Kidney epithelial cell (primary cell): Measurements from ENCODE around the gene CCDC112. TPM values are rescaled to one million over a fixed set of nuclear protein-coding genes. Genes with fewer than 3 reads are reported as not detected.
"Not testable (repeated sequence)": the region's sequence is repeated elsewhere in the genome, so short reads cannot be mapped to it uniquely, and the experiment has no call there.

Source experiments
- DNase-seq: peaks from one replicate; pipeline ENCODE4 v3.0.0-alpha.2; 2010; ENCODE audit warnings: low read depth
- H3K27me3 ChIP-seq: 2 replicates; pipeline ENCODE4 v1.6.0; 2011; ENCODE audit warnings: low read length; ENCODE audit not compliant: control insufficient read depth, insufficient read depth
- H3K36me3 ChIP-seq: 2 replicates; pipeline ENCODE4 v1.5.1; 2011; ENCODE audit warnings: low read length; ENCODE audit not compliant: control insufficient read depth, insufficient read depth
- H3K4me3 ChIP-seq: 2 replicates; pipeline ENCODE4 v1.5.1; 2011; ENCODE audit warnings: low read depth, mild to moderate bottlenecking, control low read depth, low read length
- CTCF ChIP-seq: IDR thresholded peaks from 2 replicates; pipeline ENCODE4 v1.5.1; 2011; ENCODE audit warnings: mild to moderate bottlenecking, moderate library complexity, low read length, control low read depth, inconsistent platforms; ENCODE audit not compliant: insufficient read depth, poor library complexity, severe bottlenecking
- total RNA-seq: library from RNA; depleted of rRNA; stranded (reverse); fragments of >200 nt; gene quantifications from 2 replicates; pipeline ENCODE4 v1.2.3, GENCODE V29; 2015

The CCDC112 gene
- total RNA-seq, 1 donor from 2014 or later = 22.2 TPM

- no peak for DNase-seq
- no peak for TF ChIP-seq CTCF
- H3K36me3 ChIP-seq = no peaks in the 10 kb centered on the region
- no peak overlapping the region for H3K4me3 ChIP-seq
- no peaks in the 10 kb centered on the region for H3K27me3 ChIP-seq
Measured at GRCh38 chr5:115330830-115331229, 34.4 kb upstream of the CCDC112 start.

- TF ChIP-seq CTCF = no peak
- no peak for DNase-seq
- Histone ChIP-seq H3K36me3 (no peaks in the 10 kb centered on the region), H3K4me3 (no peak overlapping the region), H3K27me3 (no peaks in the 10 kb centered on the region)
Measured at GRCh38 chr5:115329475-115329874, 33.0 kb upstream of the CCDC112 start.

GRCh38 chr5:115328617-115329274 is 32.3 kb upstream of the CCDC112 start:
- not testable (repeated sequence) for DNase-seq, H3K27me3 ChIP-seq, H3K4me3 ChIP-seq, H3K36me3 ChIP-seq

GRCh38 chr5:115325296-115325959 is 29.0 kb upstream of the CCDC112 start:
- Histone ChIP-seq H3K27me3 (no peaks in the 10 kb centered on the region), H3K36me3 (no peaks in the 10 kb centered on the region), H3K4me3 (no peak overlapping the region)
- no peak for DNase-seq
- TF ChIP-seq CTCF = no peak

GRCh38 chr5:115324021-115324420 is 27.6 kb upstream of the CCDC112 start:
- H3K4me3 ChIP-seq = no peak overlapping the region
- DNase-seq = no peak
- no peak for TF ChIP-seq CTCF

GRCh38 chr5:115322729-115323128 is 26.3 kb upstream of the CCDC112 start:
- H3K36me3 ChIP-seq = no peaks in the 10 kb centered on the region
- no peak for TF ChIP-seq CTCF

More at GRCh38 chr5:115324021-115324420, 27.6 kb upstream of the CCDC112 start:
- no peaks in the 10 kb centered on the region for H3K36me3 ChIP-seq
- H3K27me3 ChIP-seq = no peaks in the 10 kb centered on the region

More at GRCh38 chr5:115322729-115323128, 26.3 kb upstream of the CCDC112 start:
- no peak overlapping the region for H3K4me3 ChIP-seq
- DNase-seq = no peak
- no peaks in the 10 kb centered on the region for H3K27me3 ChIP-seq
